Measurements from ENCODE around the gene REEP1.

The REEP1 gene

DNA sequence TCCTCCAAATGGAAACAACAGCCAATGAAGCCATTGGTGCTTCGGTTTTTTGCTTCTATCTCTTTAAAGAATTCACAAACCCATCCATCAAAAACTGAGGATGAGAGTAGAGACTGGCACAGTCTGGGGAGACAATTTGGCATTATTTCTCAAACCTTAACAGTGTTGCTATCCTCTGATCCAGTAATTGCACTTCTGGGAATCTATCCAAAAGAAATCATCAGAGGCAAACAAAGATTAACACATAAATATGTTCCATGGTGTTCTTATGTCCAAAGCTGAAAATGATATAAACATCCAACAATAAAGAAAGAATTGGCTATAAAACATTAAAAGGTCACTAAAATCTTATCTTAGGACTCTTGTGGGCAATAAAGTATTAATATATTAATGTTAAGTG, 35.1 kb downstream of the REEP1 start:
- Mint-ChIP-seq H3K27me3 (peaks cover 2% of the 10 kb centered on the region), H3K4me3 (no peak overlapping the region), H3K27ac (no peak overlapping the region), H3K9me3 (no peaks in the 10 kb centered on the region), H3K4me1 (no peaks in the 10 kb centered on the region), H3K36me3 (no peaks in the 10 kb centered on the region)

- no peak overlapping the region for H3K27ac Mint-ChIP-seq
- no peaks in the 10 kb centered on the region for H3K36me3 Mint-ChIP-seq
These were observed 35.7 kb downstream of the REEP1 start for GRCh38 chr2:86301711-86302202.

DNA sequence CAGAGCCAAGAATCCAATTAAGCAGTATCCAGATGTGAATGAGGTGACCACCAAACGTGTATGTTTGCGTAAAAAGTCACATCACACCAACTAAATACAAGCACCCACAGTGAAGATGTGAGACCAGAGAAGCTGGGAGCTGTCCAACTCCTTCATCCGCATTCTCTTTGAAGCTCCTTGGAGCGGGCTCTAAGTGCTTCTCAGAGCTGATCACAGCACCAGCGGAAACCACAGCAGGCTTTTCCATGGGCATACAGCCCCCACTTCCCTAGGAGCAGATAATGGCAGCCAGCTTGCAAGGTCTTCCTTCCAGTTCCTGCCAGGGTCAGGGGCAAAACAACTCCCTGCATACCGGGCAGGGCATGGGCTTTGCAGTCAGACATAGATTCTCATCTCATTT, 36.4 kb downstream of the REEP1 start:
- no peaks in the 10 kb centered on the region for H3K36me3 Mint-ChIP-seq
- H3K9me3 Mint-ChIP-seq = no peaks in the 10 kb centered on the region
- no peak overlapping the region for H3K4me3 Mint-ChIP-seq
- H3K4me1 Mint-ChIP-seq = no peaks in the 10 kb centered on the region
- peaks cover 2% of the 10 kb centered on the region for H3K27me3 Mint-ChIP-seq
- H3K27ac Mint-ChIP-seq = no peak overlapping the region

More at GRCh38 chr2:86301711-86302202, 35.7 kb downstream of the REEP1 start:
- no peaks in the 10 kb centered on the region for H3K9me3 Mint-ChIP-seq
- H3K4me1 Mint-ChIP-seq = no peaks in the 10 kb centered on the region
- H3K4me3 Mint-ChIP-seq = no peak overlapping the region
- peaks cover 4% of the 10 kb centered on the region for H3K27me3 Mint-ChIP-seq

GRCh38 chr2:86300496-86300895, 36.9 kb downstream of the REEP1 start:
- H3K9me3 Mint-ChIP-seq = no peaks in the 10 kb centered on the region
- no peak overlapping the region for H3K27ac Mint-ChIP-seq
- no peaks in the 10 kb centered on the region for H3K4me1 Mint-ChIP-seq
- no peak overlapping the region for H3K4me3 Mint-ChIP-seq
- H3K27me3 Mint-ChIP-seq = peaks cover 2% of the 10 kb centered on the region
- no peaks in the 10 kb centered on the region for H3K36me3 Mint-ChIP-seq

DNA sequence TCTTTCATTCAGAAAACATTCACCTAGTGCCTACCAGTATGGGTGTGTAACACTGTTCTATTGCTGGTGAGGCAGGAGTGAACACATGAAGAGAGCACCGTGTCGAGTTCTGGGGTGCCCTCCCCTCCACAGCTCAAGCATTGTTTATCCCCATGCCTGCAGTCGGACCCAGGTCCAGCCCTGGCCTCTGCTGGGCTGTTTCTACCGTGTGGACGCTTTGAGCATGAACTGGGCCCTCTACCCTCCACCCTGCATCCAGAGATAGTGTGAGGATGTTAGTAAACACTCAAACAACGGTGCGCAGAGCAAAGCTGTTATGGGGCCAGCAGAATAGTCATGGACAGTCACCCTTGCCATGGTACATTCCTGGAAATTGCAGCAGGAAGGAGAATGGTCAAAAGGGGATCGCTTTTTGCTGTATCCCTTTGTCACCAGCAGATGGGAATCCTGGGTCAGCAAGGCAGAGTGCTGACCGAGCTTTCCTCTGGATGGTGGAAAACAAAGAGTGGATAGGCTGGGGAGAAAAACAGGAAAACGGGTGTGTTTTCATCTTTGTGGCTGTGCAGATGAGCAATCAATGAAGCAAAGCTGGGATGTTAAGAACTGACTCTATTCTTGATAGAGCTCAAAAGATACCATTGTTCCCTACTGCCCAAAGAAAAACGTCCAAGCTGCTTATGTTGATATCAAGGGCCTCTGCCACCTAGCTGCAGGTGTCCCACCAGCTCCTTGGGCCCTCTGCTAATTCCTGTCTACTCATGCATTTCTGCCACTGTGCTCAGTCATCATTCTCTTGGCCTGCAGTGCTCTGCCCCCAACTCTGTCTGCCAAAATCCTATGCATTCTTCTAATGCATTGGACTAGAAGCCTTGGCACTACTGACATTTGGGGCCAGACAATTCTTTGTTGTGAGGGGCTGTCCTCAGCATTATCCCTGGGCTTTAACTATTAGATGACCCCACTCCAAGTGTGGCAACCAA, 38.7 kb downstream of the REEP1 start:
- Mint-ChIP-seq H3K27me3 (peaks cover 2% of the 10 kb centered on the region), H3K36me3 (no peaks in the 10 kb centered on the region)

DNA sequence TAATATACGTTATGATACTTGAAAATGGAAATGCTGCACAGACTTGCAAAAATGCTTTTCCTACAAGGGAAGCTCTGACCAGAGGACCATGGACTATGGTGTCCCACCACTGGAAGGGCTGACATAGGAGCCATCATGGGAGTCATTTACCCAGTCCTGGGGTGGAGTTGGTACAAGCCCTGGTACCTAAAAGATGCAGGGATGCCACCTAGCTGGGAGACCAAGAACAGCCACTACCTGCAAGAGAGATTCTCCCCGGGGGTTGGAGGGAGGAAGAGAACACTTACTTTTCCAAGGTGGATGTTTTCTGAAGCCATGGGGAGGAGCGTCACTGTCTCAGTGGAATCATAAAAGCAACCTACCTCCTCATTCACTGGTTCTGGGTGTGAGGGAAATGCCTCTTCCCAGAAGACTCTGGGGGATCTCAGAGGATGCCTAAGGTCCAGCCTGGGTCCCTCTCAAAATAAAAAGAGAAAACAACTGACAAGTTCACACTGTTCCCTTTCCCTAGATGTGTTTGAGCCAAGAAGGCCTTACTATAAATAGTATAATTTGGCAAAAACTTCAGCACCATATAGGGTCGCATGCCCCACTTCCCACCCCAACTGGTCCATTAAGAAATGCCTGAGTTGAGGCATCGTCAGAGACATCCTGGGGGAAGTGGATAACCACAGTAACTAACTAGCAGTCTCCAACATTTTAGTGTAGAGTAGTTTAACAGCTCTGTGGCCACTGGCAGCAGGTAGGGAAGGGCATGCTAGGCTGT, 39.9 kb downstream of the REEP1 start:
- H3K27me3 Mint-ChIP-seq = peaks cover 2% of the 10 kb centered on the region
- no peaks in the 10 kb centered on the region for H3K4me1 Mint-ChIP-seq
- no peak overlapping the region for H3K4me3 Mint-ChIP-seq
- H3K27ac Mint-ChIP-seq = no peak overlapping the region
- no peaks in the 10 kb centered on the region for H3K9me3 Mint-ChIP-seq
- no peaks in the 10 kb centered on the region for H3K36me3 Mint-ChIP-seq

More for the DNA sequence above, 38.7 kb downstream of the REEP1 start:
- no peak overlapping the region for H3K27ac Mint-ChIP-seq
- no peaks in the 10 kb centered on the region for H3K4me1 Mint-ChIP-seq
- H3K9me3 Mint-ChIP-seq = no peaks in the 10 kb centered on the region
- no peak overlapping the region for H3K4me3 Mint-ChIP-seq

- Mint-ChIP-seq H3K27ac (no peak overlapping the region), H3K4me1 (no peaks in the 10 kb centered on the region), H3K27me3 (peaks cover 2% of the 10 kb centered on the region), H3K9me3 (no peaks in the 10 kb centered on the region), H3K36me3 (no peaks in the 10 kb centered on the region), H3K4me3 (no peak overlapping the region)
These were observed 40.5 kb downstream of the REEP1 start for GRCh38 chr2:86296947-86297346.

DNA sequence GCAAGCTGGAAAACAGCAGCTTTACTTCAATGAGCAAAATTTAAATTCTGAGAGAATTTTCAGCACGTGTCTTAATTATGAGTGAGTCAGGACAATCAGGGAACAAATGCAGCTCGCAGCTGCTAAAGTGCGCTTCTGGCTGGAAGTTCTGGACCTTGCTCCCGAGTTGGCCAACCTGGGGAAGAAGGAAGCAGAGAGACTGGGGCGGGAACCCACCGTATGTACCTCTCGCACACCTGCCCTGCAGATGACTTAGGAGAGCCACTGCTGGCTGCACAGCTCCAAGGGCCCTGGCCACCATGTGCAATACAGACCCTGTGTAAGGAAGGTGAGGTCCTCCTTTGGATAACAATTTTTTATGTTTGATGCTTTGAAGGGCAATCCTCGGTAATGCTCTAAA, 42.4 kb downstream of the REEP1 start:
- no peaks in the 10 kb centered on the region for H3K9me3 Mint-ChIP-seq
- H3K27me3 Mint-ChIP-seq = peaks cover 2% of the 10 kb centered on the region
- H3K27ac Mint-ChIP-seq = no peak overlapping the region
- H3K36me3 Mint-ChIP-seq = no peaks in the 10 kb centered on the region
- no peaks in the 10 kb centered on the region for H3K4me1 Mint-ChIP-seq
- no peak overlapping the region for H3K4me3 Mint-ChIP-seq

DNA sequence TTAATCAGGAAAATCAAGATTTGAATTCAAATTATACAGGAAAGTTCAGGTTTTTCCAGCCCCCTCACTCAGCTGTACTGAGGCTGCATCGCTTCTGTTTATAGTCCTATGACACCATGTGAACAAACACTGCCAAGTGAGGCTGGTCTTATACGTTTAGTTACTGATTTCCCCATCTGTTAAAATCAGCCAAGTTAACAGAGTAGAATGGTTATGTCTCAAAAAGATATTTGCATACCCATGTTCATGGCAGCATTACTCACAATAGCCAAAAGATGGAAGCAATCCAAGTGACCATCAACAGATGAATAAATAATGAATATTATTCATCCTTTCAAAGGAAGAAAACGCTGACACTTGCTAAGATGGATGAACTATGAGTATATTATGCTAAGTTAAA, 43.8 kb downstream of the REEP1 start:
- no peaks in the 10 kb centered on the region for H3K4me1 Mint-ChIP-seq
- H3K9me3 Mint-ChIP-seq = no peaks in the 10 kb centered on the region

DNA sequence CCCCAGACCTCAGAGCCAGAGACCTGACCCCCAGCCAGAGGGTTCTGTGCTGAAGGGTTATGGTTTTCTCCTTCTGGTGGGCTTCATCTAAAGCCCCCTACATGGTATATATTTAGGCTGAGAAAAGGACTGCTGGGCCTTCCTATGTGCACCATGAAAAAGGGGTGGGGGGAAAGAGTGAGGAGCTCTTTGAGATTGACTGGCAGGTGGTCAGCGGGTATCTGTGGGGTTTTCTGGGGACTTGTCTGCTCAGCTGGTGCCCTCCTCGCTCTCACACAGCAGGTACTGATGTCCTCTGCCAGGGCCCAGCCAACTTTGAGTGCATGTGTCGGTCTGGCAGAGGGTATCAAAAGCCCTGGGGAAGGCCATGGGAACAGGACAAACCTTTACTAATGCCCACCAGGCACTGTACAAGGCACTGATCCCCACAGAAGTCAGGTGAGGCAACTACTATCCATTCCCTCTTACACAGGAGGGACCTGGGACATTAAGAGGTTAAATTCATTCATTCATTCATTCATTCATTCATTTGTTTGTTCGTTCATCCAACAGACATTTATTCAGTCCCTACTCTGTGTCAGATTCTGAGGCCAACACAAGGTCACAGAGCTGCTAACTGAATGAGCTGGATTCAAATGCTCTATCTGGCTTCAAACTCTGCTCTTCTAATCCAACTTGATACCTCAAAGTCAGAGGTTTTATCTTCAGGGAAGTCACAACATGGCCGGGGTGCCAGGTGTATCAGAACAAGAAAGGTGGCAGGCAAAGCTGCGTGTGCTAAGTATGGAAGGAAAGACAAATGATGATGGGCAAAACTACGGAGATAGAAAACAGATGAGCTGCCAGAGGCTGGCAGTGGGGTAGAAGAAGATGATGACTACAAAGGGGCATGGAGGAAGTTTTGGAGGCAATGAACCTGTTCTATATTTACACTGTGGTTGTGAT, 44.6 kb downstream of the REEP1 start:
- Mint-ChIP-seq H3K9me3 (no peaks in the 10 kb centered on the region), H3K36me3 (no peaks in the 10 kb centered on the region), H3K4me1 (no peaks in the 10 kb centered on the region), H3K27ac (no peak overlapping the region), H3K4me3 (no peak overlapping the region), H3K27me3 (peaks cover 2% of the 10 kb centered on the region)

More for the DNA sequence above, 43.8 kb downstream of the REEP1 start:
- Mint-ChIP-seq H3K27me3 (peaks cover 2% of the 10 kb centered on the region), H3K27ac (no peak overlapping the region), H3K36me3 (no peaks in the 10 kb centered on the region), H3K4me3 (no peak overlapping the region)

GRCh38 chr2:86291328-86291662, 46.1 kb downstream of the REEP1 start:
- H3K4me1 Mint-ChIP-seq = no peaks in the 10 kb centered on the region

GRCh38 chr2:86290596-86291327, 46.7 kb downstream of the REEP1 start:
- no peaks in the 10 kb centered on the region for H3K4me1 Mint-ChIP-seq
- H3K27ac Mint-ChIP-seq = no peak overlapping the region
- H3K4me3 Mint-ChIP-seq = no peak overlapping the region
- no peaks in the 10 kb centered on the region for H3K27me3 Mint-ChIP-seq
- H3K9me3 Mint-ChIP-seq = no peaks in the 10 kb centered on the region
- H3K36me3 Mint-ChIP-seq = no peaks in the 10 kb centered on the region

More at GRCh38 chr2:86291328-86291662, 46.1 kb downstream of the REEP1 start:
- H3K27me3 Mint-ChIP-seq = no peaks in the 10 kb centered on the region
- H3K36me3 Mint-ChIP-seq = no peaks in the 10 kb centered on the region
- no peaks in the 10 kb centered on the region for H3K9me3 Mint-ChIP-seq
- no peak overlapping the region for H3K27ac Mint-ChIP-seq
- H3K4me3 Mint-ChIP-seq = no peak overlapping the region

DNA sequence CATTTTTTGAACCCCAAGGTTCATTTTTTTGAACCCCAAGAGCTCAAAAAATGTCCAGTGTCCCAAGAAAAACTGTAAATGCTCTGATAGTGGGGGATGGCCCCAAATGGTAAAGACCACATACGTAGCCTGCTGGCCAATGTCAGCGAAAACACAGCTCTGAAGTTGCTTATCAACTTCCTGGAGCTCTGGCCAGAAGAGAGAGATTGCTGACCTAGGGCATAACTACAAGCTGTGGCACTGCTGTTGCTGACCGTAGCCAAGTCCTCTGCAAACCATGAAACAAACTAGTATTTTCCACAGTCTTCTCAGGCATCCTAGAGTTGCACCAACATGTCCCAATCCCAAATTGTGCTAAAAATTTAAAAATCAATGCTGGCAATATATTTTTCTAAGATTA, 50.9 kb downstream of the REEP1 start:
- Mint-ChIP-seq H3K9me3 (no peaks in the 10 kb centered on the region), H3K36me3 (no peaks in the 10 kb centered on the region), H3K4me3 (no peak overlapping the region), H3K27me3 (no peaks in the 10 kb centered on the region), H3K4me1 (no peaks in the 10 kb centered on the region), H3K27ac (no peak overlapping the region)

- Mint-ChIP-seq H3K4me3 (no peak overlapping the region), H3K27ac (no peak overlapping the region), H3K4me1 (no peaks in the 10 kb centered on the region), H3K9me3 (no peaks in the 10 kb centered on the region), H3K36me3 (no peaks in the 10 kb centered on the region), H3K27me3 (no peaks in the 10 kb centered on the region)
These were observed 51.4 kb downstream of the REEP1 start for GRCh38 chr2:86285981-86286380.
